SH-SY5Y (cell line): ENCODE data around the gene MINK1.

Experiments used
- GATA2 ChIP-seq: IDR thresholded peaks from 2 replicates; pipeline ENCODE4 v1.6.1; 2011; ENCODE audit warnings: mild to moderate bottlenecking, low read depth, low read length
- GATA3 ChIP-seq: IDR thresholded peaks from 2 replicates; pipeline ENCODE4 v1.6.1; 2011; ENCODE audit warnings: low read depth, mild to moderate bottlenecking, low read length, moderate library complexity

MINK1 gene

GRCh38 chr17:4806456-4806776 lies 26.7 kb upstream of the MINK1 start:
- TF ChIP-seq GATA3 (no peak), GATA2 (no peak)

- no peak for TF ChIP-seq GATA2
- no peak for TF ChIP-seq GATA3
Measured at GRCh38 chr17:4806777-4807604, 26.1 kb upstream of the MINK1 start, which contains the start of gene PLD2. PLD2 (plus strand) TSS chr17:4807152; CDS start chr17:4807773, 621 bp downstream.

- TF ChIP-seq GATA2 (no peak), GATA3 (no peak)
Measured at GRCh38 chr17:4807605-4808377, 25.3 kb upstream of the MINK1 start.

- TF ChIP-seq GATA3 (no peak), GATA2 (no peak)
Measured at GRCh38 chr17:4808378-4808767, 24.8 kb upstream of the MINK1 start.

- no peak for TF ChIP-seq GATA2
- TF ChIP-seq GATA3: no peak
Measured at GRCh38 chr17:4810696-4811290, 22.3 kb upstream of the MINK1 start.

- TF ChIP-seq GATA3: no peak
- no peak for TF ChIP-seq GATA2
Measured at GRCh38 chr17:4811471-4811870, 21.7 kb upstream of the MINK1 start.

GRCh38 chr17:4812690-4813089 lies 20.4 kb upstream of the MINK1 start:
- TF ChIP-seq GATA2 (no peak), GATA3 (no peak)

GRCh38 chr17:4815043-4815675 lies 18.0 kb upstream of the MINK1 start:
- no peak for TF ChIP-seq GATA2
- no peak for TF ChIP-seq GATA3

- TF ChIP-seq GATA2: no peak
- TF ChIP-seq GATA3: no peak
Measured at GRCh38 chr17:4816826-4817225, 16.3 kb upstream of the MINK1 start.

- TF ChIP-seq GATA2 (no peak), GATA3 (no peak)
Measured at GRCh38 chr17:4818276-4818675, 14.9 kb upstream of the MINK1 start.

GRCh38 chr17:4822835-4823234 lies 10.3 kb upstream of the MINK1 start:
- TF ChIP-seq GATA2 (no peak), GATA3 (no peak)

- TF ChIP-seq GATA2 (no peak), GATA3 (no peak)
Measured at GRCh38 chr17:4823373-4824089, 9.6 kb upstream of the MINK1 start.

GRCh38 chr17:4827399-4827798 lies 5.7 kb upstream of the MINK1 start:
- TF ChIP-seq GATA2: no peak
- no peak for TF ChIP-seq GATA3

- TF ChIP-seq GATA3: no peak
Measured at GRCh38 chr17:4833941-4834680, 971 bp downstream of the MINK1 start.
